Right kidney (tissue), 1 donor: ENCODE measurements around the gene AGMAT.
A peak's percentile ranks its signal among the peaks of the same experiment; 100 is the strongest.

Experiments
- DNase-seq: peaks from one replicate; pipeline ENCODE4 v3.0.0-alpha.2; 2016

The AGMAT gene

GRCh38 chr1:15524021-15524282 is 60.9 kb downstream of the AGMAT start, which contains the start of gene CASP9:
TSS of gene CASP9 (minus strand) at chr1:15524215. CDS start at chr1:15524200, 15 bp downstream.
- DNase-seq, result peak; percentile 72

- peak; percentile 14 for DNase-seq
These were observed 61.5 kb downstream of the AGMAT start for GRCh38 chr1:15523104-15524020.

- peak; percentile 6 for DNase-seq
These were observed 62.3 kb downstream of the AGMAT start for GRCh38 chr1:15522551-15522950.
